SK-N-MC (cell line): ENCODE measurements around the gene ADIPOR2.
A peak's percentile ranks its signal among the peaks of the same experiment; 100 is the strongest.

Experiments
- DNase-seq: peaks from one replicate; pipeline ENCODE4 v3.0.0-alpha.2; 2011; ENCODE audit warnings: low read depth, low spot score
- H3K27ac ChIP-seq: fragments of 200-600 bp; sonication (generic); 2 replicates; pipeline ENCODE4 v1.5.1; 2016; ENCODE audit warnings: mixed run types
- H3K36me3 ChIP-seq: fragments of 200-600 bp; sonication (generic); 2 replicates; pipeline ENCODE4 v1.6.1; 2017; ENCODE audit warnings: antibody characterized with exemption, low read length, mixed read lengths; ENCODE audit not compliant: insufficient read depth
- H3K4me3 ChIP-seq: fragments of 200-600 bp; sonication (generic); 2 replicates; pipeline ENCODE4 v1.5.1; 2016
- H3K9ac ChIP-seq: fragments of 200-600 bp; sonication (generic); 2 replicates; pipeline ENCODE4 v1.8.0; 2017; ENCODE audit warnings: mixed run types, mixed read lengths; ENCODE audit not compliant: insufficient read length
- H3K9me3 ChIP-seq: fragments of 200-600 bp; sonication (generic); 2 replicates; pipeline ENCODE4 v1.6.1; 2017; ENCODE audit warnings: low read depth, mild to moderate bottlenecking, antibody characterized with exemption, low read length, moderate library complexity, mixed read lengths
- EZH2 ChIP-seq: fragments of 200-600 bp; sonication (generic); IDR thresholded peaks from one replicate; pipeline ENCODE4 v1.6.1; 2017; ENCODE audit warnings: antibody characterized with exemption
- FOXP2 ChIP-seq: optimal IDR thresholded peaks from 2 replicates; pipeline ENCODE3; 2011; ENCODE audit warnings: mild to moderate bottlenecking, moderate library complexity; ENCODE audit not compliant: insufficient read depth; ENCODE audit errors: extremely low read length, control extremely low read depth
- POLR2AphosphoS5 ChIP-seq: IDR thresholded peaks from 2 replicates; pipeline ENCODE4 v1.6.1; 2012; ENCODE audit warnings: mild to moderate bottlenecking, low read depth, low read length, borderline replicate concordance

Gene ADIPOR2

GRCh38 chr12:1799051-1799881, 108.4 kb downstream of the ADIPOR2 start:
- DNase-seq, result no peak
- Histone ChIP-seq H3K36me3 (no peaks in the 10 kb centered on the region), H3K27ac (no peak overlapping the region), H3K9me3 (no peaks in the 10 kb centered on the region), H3K4me3 (no peak overlapping the region), H3K9ac (no peak overlapping the region)
- TF ChIP-seq POLR2AphosphoS5 (no peak), EZH2 (no peak), FOXP2 (no peak)

GRCh38 chr12:1799882-1800400, 109.1 kb downstream of the ADIPOR2 start:
- Histone ChIP-seq H3K36me3 (no peaks in the 10 kb centered on the region), H3K9me3 (no peaks in the 10 kb centered on the region), H3K27ac (no peak overlapping the region), H3K4me3 (no peak overlapping the region), H3K9ac (no peak overlapping the region)
- no peak for DNase-seq
- no peak for TF ChIP-seq POLR2AphosphoS5
- no peak for TF ChIP-seq EZH2
- no peak for TF ChIP-seq FOXP2

DNA sequence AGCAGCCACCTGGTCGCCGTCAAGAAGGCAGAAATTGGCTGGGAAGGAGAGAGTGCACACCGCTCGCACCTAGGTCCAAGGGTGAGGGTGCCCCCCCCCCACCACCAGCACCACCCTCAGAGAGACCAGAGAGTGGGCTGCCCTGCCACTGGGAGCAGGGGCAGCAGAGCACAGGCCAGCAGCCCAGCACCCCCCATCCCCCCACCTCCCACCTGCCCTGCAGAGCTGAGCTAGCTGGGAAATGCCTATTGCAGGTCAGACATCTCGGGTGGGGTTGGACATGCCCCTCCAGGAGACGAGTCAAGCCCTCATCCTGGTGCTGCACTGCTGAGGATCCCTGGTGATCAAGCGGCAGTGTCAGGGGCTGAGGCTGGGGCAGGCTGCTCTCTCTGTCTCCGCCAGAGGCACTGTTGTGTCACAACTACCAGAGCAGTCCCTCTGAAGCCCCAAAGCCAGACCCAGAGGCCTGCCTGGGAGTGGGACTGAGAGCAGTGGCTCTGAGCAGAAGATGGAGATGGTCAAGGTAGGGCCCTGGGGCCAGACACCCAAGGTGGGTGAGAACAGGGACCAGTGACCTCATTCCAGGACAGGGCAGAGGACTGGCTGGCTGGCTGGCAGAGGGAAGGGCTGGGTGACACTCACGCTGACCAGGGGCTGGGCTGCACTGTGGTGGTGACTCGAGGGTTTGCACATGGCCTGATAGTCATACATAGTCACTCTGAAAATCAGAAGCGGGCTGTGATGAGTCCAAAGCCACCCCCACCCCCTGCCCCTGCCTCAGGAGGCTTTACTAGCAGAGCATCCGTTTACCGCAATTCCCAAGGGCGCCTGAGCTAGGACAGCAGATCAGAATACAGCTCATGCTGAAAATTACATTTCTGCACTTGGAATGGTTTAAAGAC, 109.8 kb downstream of the ADIPOR2 start:
- no peak for DNase-seq
- H3K27ac ChIP-seq, result no peak overlapping the region
- H3K36me3 ChIP-seq, result no peaks in the 10 kb centered on the region
- H3K9ac ChIP-seq, result no peak overlapping the region
- TF ChIP-seq FOXP2 (no peak), POLR2AphosphoS5 (no peak), EZH2 (no peak)
- no peak overlapping the region for H3K4me3 ChIP-seq
- H3K9me3 ChIP-seq, result no peaks in the 10 kb centered on the region

DNA sequence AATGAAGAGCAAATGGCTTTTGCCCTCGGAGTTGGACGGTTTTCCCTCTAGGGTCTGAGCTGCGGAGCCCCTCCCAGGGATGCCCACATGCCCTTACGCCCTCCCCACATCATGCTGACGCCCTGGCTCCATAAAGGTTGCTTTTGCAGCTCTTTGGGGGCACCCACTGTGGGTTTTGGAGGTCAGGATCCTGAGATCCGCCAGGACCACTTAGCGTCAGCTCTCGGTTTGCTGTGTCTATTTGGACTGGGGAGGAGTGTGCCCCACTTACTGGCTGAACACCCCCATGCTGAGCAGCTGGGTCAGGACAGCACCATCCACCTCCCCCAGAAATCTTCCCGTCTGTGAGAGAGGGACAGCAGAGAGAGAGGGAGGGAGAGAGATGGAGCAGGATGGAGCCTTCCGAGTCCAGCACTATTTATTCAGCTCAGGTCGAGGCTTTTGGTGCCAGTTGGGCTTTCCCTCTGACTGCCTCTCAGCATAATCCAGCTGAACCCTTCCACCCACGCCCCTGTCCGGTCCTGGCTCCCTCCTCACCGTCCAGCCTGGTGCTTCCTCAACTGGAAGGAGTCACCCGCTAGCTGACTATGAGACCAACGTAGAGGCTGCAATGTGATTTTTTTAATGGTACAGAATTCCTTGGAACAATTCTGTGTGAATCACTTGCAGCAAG, 110.6 kb downstream of the ADIPOR2 start:
- no peak for TF ChIP-seq EZH2
- TF ChIP-seq POLR2AphosphoS5, result no peak
- no peak for TF ChIP-seq FOXP2
- no peak overlapping the region for H3K9ac ChIP-seq

DNA sequence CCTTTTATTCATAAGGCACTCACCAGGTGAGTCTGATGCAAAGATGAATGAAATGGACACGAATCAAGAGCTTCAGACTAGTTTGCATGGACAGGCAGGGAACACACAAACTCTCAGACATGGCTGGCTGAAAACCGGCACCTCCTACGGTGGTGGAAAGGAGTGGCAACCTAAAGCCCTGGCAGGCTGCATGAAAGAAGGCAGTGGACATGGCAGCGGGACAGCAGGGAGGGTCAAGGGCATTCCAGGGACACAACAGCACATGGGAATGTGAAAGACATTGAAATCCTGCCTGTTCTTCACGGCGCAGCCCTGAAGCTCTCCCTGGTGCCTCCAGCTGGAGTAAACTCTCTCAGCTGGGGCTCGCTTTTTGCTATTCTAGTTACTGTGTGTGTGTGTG, 112.9 kb downstream of the ADIPOR2 start:
- no peak for TF ChIP-seq FOXP2
- no peak for TF ChIP-seq POLR2AphosphoS5
- TF ChIP-seq EZH2, result no peak
- no peak overlapping the region for H3K4me3 ChIP-seq

More for the DNA sequence above, 110.6 kb downstream of the ADIPOR2 start:
- no peak overlapping the region for H3K4me3 ChIP-seq
- H3K36me3 ChIP-seq, result no peaks in the 10 kb centered on the region
- H3K9me3 ChIP-seq, result no peaks in the 10 kb centered on the region
- no peak for DNase-seq
- no peak overlapping the region for H3K27ac ChIP-seq

DNA sequence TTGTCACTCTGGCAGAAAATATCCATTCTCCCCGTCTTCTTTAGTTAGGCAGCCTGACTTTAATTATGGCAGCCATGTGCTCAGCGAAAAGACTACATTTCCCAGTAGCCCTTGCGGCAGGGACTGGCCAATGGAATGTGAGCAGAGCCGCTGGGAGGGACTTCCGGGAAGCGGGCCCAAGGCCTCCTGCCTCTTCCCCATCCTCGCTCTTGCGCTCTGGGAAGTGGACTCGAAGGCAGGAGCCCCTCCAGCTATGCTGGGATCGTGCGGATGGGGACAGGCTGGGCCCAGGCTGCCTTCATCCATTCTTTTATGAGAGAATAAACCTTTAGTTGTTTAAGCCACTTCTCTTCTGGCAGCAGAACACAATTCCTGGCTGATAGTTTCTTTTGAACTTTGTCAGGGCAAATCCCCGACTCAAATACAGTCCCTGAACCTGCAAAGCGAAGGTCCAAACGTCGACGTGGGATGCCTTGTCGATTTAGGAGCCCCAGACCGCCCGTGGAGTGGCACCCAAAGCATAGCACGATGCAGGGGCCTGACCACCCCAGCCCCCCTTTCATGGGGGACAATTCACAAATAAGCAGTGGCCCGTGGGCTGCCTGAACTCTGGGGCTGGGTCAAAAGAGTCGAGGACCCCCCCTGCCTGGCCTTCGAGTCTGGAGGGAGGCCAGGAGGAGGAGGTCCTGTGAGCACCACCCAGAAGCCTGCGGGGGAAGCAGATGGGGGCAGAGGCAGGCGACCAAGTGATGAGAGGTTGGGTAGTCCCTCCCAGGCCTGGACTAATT, 113.9 kb downstream of the ADIPOR2 start:
- H3K4me3 ChIP-seq, result no peak overlapping the region
- no peaks in the 10 kb centered on the region for H3K36me3 ChIP-seq
- peak; percentile 53 for DNase-seq
- H3K27ac ChIP-seq, result no peak overlapping the region
- TF ChIP-seq EZH2, result no peak
- TF ChIP-seq FOXP2, result no peak
- TF ChIP-seq POLR2AphosphoS5, result peak; percentile 33; the same call in 1 of the 2 replicates
- H3K9ac ChIP-seq, result no peak overlapping the region
- no peaks in the 10 kb centered on the region for H3K9me3 ChIP-seq

More for the DNA sequence above, 112.9 kb downstream of the ADIPOR2 start:
- no peak for DNase-seq
- Histone ChIP-seq H3K36me3 (no peaks in the 10 kb centered on the region), H3K9me3 (no peaks in the 10 kb centered on the region), H3K27ac (no peak overlapping the region), H3K9ac (no peak overlapping the region)

DNA sequence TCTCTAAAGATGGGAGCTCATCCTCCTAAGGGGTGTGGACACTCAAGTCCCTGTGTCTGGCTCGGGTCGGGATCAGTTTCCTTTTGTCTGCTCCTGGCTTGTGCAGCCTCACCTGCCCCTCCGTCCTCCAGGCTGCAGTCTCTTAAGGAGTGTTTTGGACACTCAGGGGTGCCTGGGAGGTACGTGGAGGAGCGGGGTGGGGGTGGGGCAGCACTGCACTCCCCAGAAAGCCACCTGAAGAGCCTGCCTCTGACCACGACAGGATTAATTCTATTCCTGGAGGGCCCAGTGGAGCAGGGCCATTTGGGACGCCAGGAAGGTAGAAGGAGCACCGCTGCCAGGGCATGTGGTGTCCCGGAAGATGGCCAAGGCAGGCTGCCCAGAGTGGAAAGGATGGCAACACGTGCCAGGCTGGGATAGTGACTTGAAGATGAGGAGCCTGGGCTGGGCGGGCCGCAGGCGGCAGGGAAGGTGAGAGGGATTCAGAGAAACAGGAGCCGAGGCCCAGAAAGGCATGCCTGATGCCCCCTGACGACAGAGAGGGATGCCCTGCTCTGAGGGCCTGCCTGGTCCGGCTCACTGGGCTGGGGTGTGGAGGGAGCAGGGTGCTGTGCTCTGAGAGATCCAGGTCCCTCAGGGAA, 114.7 kb downstream of the ADIPOR2 start:
- Histone ChIP-seq H3K9ac (no peak overlapping the region), H3K4me3 (no peak overlapping the region), H3K36me3 (no peaks in the 10 kb centered on the region), H3K9me3 (no peaks in the 10 kb centered on the region), H3K27ac (no peak overlapping the region)
- DNase-seq, result no peak
- TF ChIP-seq FOXP2, result no peak
- TF ChIP-seq EZH2, result no peak
- TF ChIP-seq POLR2AphosphoS5, result no peak
